NCI-H524 (cell line): Measurements from ENCODE around the gene TMEM119.

ENCODE experiments used
- DNase-seq, 2 experiments: peaks; one replicate each; lab custom pipeline; 2025; lab: John Stamatoyannopoulos, UW

The TMEM119 gene, protein sequence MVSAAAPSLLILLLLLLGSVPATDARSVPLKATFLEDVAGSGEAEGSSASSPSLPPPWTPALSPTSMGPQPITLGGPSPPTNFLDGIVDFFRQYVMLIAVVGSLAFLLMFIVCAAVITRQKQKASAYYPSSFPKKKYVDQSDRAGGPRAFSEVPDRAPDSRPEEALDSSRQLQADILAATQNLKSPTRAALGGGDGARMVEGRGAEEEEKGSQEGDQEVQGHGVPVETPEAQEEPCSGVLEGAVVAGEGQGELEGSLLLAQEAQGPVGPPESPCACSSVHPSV

DNA sequence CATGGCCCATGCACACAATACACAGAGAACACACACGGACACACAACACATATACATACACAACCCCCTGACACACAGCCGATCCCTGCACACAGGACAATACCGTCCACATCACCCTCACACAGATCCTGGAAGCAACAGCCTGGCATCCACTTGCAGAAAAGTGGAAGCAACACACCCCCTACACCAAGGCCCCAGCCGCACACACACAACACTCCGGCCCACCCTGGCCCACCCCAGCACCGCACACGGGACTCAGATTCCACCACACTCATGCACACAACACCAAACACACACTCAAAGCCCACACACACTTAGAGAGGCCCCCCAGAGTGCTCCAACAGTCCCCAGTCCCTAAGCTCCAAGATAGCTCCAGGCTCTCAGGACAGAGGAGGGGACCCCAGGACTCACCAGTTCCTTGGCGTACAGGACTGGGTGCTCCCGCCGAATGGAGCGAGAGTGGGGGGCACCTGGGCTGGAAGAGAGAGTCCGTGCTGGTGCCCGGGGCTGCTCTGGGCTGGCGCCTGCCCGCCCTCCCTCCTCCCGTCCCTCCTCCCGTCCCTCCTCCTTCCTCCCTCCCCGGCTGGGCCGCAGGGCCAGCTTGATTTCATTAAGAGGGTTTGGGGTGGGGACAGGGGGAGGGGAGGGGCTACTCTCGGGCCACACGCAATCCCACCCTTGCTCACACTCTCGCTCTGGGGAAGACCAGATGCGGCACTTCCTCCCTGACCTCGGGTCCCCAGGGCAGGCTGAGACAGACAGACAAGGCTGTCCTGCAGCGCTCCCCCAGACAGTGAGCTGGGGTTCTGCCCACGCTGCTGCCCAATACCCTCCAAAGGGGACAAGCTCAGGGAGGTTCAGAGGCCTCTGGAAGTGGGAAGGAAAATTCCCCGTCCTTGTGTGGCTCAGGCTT, at the start of gene TMEM119:
Gene TMEM119 (minus strand): TSS at position 526 of the 913 bp plus-strand sequence. CDS start 5,701 bp downstream, outside the sequence.
- no peak for DNase-seq

DNA sequence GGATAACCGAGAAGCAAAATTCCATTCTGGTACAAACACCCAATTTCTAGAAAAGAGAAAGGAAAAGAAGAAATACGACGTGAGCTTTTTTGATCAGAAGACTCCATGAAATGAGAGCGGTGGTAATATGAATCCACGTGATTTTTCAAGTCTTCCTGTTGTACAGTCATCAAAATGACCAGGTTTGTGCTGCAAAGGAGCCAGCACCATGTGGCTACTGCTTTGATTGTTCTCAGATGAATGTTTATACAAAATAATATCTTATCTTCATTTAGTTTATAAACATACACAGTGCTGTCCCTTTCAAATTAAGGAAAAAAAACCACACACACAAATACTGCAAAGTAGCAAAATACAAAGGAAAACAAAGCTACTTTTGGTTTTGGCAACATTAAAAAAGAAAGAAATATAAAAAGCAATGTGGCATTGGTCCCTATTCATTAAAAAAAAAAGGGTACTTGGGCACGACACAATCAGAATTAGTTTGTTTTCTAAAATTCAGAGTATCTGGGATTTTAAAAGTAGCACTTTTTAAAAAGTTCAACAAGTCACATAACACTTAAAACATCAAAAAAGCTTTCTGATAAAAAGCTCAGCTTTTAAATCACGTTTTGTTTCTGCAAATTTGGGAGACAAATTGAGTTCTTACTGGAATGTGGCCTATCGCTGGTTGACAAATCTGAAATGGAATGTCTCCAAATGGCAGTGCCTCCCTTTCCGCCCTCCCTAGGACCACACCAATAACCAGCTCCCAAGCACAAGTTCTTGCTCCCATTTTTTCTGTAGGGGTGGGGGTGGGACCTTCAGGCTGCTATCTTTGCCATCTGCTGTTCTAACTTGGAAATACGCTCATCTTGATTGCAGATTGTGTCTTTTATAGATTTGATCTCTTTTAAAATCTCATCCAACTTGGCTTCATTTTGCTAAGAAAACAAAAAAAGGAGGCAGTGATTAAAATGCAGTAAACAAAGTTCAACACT, 49.0 kb upstream of the TMEM119 start:
- DNase-seq: peak in 1 of 2 experiments; percentile 9

DNA sequence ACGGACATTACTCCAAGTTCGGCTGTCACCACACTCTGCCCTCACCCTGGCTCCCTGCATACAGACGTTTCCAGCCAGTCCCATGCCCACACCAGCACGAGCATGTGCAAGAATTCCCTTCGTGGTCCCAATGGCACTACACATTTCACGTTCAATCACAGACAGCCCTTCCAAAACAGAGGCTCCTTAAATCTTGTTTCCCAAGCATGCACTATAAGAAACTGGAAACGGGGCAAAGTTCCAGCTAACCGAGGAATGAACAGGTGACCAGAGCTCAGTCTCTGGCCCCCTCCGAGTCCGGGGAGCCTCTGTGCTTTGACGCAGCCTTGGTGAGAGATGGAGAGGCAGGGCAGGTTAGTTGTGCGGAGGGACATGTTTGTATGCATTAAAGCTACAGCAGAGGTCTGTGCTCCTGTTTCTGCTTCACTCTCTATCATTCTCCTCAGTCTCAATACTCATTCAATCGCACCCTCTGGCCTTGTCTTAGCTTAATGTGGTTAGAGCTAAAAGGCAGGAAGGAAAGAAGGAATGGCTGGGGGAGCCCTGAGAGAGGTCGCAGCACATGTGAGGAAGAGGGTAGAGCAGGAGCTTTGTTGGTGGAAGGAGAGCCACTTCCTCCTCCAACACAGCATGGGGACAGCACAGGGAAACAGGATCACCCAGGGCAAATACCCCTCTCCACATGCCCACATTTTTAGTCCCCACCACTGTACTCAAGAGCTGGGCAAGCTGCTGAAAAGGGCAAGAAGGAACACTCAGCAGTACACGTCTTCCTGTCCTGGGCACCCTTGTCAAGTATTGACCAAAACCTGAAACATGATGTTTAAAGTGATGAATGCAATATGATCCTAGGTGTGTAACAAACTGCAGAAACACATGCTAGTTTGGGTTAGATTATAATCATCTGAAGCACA, 48.1 kb upstream of the TMEM119 start:
- DNase-seq: no peak

DNA sequence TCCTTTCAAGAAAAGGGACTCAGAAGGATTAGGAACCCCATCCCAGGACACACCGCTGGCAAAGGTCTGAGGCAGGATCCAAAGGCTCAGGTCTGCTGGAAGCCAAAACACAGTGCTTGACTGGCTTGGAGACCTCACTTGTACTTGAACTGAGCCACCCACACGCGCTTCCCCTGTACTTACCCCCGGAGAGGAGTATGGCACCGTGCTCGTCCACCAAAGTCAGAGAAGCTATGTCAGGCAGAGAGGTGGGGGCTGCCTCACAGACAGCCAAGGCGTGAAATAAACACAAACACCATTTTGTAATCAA, 46.9 kb upstream of the TMEM119 start:
- no peak for DNase-seq

DNA sequence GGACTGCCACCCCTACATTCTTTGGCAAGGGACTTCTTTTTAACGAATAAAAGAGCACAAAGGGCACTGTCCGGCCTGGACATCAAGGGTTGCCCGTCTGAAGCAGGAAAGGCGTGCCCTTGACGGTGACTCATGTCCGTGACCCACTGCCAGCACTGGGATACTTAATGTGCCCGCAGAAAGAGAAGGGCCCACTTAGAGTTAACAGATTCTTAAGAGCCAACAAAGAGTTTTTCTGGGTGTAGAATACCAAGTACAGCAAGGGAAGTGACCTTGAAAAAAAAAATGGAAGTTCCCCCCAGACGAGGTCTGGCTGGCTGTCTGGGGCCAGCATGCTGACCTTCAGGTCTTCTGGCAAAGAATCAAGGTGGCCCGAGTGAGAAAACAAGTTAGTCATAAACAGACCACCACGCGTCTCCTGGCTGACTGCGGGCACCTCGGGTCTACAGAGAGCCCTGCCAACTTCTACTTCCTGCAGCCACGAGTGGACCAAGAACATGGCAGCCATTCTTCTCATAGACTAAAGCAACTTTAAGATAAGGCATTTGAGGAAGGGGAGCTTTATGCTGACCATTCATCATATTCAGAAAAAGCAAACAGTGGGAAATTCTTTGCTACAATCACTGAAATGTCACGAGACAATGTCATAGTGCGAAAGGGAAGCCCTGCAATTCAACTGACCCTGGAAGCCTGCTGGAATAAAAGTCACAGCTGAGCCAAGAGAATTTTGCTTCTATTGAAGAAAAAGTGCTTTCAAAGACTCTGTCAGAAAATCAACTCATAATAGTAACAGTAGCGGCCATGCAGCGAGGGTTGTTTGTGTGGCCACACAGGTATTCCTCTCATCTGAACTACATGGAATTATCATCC, 46.3 kb upstream of the TMEM119 start:
- no peak for DNase-seq

DNA sequence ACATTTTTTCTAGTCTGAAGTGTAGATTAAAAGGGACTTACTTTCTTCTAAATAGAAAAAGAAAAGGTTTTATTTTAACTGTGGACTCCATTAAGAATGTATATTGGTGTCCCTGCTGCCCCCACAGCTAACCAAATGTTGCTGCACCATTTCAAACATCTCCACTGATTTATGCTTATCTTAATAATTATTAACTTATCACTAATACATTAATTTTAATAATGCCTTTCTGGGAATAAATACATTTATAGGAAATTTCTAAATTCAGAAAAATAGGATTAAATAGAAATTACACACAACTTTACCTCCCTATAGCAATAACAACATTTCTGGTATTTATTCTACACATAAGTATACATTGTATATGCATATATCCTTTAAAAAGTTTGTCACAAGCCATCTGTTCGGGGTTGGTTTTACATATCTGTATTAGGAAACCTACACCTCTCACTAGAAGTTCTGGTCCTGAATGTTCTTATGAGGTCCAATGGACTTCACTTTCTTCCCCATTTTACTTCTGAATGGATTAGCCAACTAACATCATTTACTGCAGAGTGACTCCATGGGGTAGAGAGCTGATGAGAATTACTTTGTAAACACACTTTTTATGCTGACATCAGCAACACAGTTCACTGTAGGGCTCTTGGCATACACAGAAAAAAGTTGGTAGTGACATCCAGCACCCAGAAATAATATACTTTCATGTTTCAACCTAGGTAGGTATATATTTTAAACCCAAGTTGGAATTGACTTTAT, 45.2 kb upstream of the TMEM119 start:
- no peak for DNase-seq

DNA sequence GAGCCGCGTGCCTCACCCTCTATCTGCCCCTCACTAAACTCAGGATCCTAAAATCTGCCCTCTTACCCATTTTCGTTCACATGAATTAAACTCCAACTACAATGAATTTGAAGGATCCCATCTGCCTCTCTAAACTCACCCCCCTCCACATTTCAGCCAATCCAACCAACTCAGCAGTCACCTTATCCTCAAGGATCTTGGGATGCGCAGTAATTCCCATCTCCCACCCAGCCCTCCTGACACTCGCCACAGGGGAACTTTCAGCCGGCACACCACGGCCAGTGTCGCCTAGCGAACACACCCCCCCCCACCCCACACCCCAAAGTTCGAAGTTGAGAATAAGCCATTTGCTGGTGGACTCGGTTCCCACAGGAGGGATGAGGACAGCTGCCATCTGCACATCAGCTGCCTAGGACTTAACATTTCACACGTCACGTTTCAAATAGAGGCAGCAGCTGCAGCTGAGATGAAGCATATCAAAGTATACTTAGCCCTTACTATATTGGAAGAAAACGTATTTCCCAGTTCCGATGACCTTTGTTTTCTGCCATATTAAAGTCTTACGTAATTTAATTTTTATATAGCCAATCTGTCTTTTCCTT, 44.5 kb upstream of the TMEM119 start:
- DNase-seq: peak; percentile 87 to 94

DNA sequence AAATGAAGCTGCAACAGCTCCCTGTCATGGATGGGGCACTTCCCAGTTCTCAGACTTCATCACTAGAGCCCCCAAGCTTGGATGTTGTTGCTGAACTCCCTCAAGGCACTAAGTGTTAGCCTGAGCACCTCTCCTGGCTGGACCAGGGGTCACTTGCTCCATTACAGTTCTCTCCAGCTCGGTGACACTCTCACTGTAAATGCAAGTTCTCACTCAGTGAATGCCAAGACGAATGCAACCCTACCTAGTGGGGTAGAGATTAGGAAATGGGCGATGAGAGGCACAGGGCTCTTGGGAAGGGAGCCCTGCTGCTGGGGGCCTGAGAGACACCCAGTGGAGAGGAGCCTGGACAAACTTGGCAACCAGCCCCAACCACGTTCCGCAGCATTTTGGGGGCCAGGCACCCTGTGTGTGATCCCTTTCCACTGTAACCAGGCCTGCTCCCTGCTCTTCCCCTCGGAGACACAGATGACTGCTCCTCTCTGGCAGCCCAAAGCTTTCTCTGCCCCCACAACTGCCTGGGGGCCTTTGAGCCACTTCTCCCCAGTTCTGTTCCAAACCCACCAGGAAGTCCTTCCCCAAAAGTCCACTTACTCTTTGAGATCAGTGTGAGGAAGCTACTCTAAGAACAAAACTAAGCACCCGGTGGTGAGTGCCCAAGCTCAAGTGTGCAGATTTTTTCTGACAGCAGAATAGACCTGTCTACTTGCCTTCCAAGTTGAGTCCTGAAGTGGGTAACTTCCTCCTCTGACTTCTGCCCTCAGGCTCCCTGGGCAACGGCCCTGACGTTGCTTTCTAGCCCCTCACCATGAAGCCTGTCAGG, 43.8 kb upstream of the TMEM119 start:
- DNase-seq: no peak

DNA sequence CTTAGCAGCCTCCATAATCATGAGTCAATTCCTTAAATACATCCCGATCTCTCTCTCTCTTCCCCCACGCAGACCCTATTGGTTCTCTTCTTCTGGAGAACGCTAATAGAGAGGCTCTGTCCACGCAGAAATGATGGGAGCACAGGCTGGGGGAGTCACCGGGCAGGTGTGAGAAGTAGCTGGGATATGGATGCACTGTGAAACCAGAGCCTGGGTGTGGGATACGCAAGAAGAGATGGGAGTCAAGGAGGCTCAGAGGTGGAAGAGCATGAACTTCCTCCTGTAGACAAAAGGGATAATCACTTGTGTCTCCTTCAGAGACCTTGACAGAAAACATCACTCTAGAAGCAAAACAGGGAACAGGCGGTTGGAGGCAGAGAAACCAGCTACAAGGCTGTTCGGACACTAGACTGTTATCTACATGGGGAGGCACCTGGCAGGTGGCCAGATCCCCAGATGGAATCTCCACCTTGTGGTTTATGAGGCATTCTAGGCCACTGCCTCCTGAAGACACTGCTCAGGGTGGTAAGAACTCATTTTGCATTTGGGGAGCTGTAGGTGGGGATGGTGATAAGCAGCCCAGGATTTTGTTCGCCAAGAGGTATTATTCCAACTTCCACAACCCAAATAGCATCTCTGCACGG, 43.0 kb upstream of the TMEM119 start:
- peak; percentile 47 to 83 for DNase-seq

DNA sequence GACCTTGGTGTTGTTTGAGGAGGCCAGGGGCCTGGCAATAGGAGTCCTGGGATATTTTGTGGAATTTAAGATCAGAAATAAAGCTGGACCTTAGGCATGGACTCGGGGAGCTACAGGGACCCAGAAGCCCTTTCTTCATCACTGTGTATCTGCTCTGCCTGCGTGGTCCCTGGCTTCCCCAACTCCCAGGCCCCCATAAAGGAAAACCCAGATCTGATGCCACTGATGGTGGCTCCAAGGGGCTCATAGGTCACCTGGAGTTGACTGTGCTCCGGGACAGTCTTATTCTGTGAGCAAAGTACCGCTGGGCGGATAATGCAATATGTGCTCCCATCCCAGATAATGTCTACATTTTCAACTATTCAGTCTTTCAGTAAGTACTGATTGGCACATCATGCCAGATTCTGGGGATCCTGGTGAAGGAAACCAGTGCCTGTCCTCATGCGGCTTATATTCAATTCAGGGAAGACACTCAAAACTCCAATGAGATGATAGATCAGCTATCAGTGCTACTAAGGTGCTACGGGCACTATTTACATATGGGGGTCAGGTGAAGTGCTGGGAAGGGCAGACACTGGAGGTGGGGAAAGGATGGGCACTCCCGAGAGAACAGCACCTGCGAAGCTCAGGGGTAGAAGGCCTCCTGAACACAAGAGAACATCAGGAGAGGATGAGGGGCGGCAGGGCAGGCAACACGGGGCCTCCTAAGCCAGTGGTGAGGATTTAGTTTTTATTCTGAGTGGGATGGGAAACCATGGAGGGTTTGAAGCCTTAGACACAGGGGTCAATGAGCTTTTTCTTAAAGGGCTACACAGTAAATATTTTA, 41.3 kb upstream of the TMEM119 start:
- DNase-seq: no peak

DNA sequence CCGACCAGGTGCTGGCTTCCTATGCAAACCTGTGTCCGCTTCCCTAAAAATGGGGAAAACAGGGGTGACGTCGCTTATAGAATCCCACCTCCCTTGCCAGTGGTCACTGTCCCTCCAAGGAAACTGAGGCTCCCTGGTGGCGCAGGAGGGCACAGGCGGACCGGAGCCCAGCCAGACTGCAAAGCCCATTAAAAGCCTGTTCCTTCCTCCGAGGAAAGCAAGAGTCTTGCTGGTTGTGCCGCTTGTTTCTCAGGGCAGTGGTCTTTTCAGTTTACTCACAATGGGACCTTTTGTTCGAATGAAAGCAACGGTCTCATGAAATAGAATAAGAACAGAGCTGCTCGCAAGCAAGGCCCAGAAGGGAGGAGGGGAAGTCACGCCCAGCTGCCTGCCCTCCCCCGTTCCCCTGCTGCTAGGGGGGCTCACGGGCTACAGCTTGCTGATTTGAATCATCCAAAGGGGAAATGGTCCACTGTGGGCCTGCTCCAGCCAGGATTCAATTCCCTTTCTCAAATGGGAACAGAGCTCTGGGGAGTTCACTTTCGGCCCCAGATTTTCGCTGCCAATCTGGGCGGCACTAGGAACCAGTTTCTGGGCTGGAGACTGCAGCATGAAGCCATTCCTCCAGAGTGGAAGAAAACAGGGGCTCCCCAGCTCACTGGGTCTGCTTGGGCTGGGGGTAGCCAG, 40.4 kb upstream of the TMEM119 start:
- peak in 1 of 2 experiments; percentile 16 for DNase-seq

DNA sequence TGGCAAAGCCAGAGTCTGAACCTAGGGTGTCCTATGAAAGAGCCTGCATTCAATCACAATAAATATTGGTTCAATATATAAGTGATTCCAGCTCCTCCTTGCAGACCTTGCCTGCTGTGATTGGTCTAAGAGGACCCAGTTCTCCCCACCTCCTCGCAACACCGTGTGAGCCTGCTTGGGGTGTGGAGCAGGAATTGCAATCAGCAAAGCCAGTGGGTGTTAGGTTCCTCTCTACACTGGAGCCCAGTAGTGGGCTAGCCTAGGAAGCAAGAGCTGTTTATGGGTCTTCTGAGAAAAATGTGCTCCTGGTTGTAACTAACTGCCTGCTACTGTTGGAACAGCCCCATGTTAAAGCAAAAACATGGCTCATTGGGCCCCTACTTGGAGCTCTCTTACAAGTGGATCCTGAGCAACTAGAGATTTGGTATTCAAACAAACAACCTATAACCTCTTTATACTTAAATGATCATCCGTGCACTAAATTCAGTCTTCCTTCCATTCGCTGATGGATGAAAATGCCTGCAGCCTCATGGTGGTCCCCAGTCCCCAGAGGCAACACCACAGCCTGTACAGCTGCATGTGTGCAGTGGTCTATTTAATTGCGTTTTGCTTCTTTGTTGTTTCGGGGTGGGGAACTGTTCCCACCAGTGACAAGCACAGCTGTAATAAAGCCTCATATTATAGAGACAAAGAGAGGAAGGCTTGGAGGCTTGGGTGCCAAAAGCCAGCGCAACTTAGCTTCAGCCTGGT, 39.5 kb upstream of the TMEM119 start:
- no peak for DNase-seq

DNA sequence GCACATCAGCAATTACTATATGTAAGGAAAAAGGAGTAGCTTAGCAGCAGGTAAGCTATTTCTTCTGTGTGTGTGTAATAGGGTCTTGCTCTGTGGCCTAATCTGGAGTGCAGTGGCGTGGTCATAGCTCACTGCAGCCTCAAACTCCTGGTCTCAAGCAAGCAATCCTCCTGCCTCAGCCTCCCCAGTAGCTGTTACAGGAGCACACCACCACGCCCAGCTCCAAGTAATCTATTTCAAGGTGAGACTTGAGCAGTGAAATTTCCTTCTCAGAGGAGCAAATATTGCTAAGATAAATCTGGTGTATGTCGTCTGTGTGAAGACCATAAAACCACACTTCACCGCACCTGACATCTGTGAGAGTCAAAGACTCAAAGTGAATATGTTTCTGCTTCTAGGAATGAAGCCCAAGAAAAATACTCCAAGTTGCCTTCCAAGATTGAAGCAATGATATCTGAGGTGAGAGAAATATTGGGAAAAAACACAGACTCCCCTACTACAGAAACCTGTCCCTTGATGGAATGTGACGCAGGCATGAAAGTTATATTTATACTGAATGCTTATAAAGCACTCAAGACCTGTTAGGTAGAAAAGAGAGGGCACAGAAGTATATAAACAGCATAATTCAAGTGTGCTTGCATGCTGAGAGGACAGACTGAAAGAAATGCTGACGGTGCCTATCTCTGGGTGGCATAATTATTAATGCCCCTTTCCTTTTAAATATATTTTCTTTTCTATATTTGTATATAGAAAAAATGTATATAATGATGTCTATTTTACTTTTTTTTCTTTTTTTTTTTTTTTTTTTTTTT, 38.3 kb upstream of the TMEM119 start:
- DNase-seq: peak in 1 of 2 experiments; percentile 27
